AG04449 (cell line): Measurements from ENCODE around the gene C6orf141.

Experiments used
- CTCF ChIA-PET: fragments of 350-600 bp; formaldehyde crosslinking; extraction: SDS; loops from one replicate; lab custom pipeline; 2021; ENCODE audit warnings: antibody characterized with exemption; lab: Yijun Ruan, JAX
- POLR2A ChIA-PET: fragments of 400-600, 350-600 bp; formaldehyde crosslinking; extraction: SDS; loops from one replicate; lab custom pipeline; 2020; ENCODE audit warnings: antibody characterized with exemption, inconsistent platforms; lab: Yijun Ruan, JAX
- DNase-seq: peaks from one replicate; pipeline ENCODE4 v3.0.0-alpha.2; 2010; ENCODE audit warnings: low read depth, low spot score
- H3K4me3 ChIP-seq: 2 replicates; pipeline ENCODE4 v1.5.1; 2011; ENCODE audit warnings: low read depth, mild to moderate bottlenecking, control low read depth, low read length
- CTCF ChIP-seq: IDR thresholded peaks from one replicate; pipeline ENCODE4 v1.5.1; 2011; ENCODE audit warnings: mild to moderate bottlenecking, moderate library complexity, low read length, control low read depth, inconsistent platforms; ENCODE audit not compliant: insufficient read depth; ENCODE audit errors: missing control alignments

The C6orf141 gene

GRCh38 chr6:49522710-49523593, 27.5 kb upstream of the C6orf141 start:
- no peak overlapping the region for H3K4me3 ChIP-seq
- no peak for TF ChIP-seq CTCF
- ChIA-PET CTCF (interaction anchor here (1.9 to 2.1 kb wide), 2 partner anchors 9 to 12 kb away, joined by 7 to 10 read pairs; no protein-coding TSS in a partner anchor), POLR2A (no interaction called here)
- DNase-seq: no peak

- no peak for DNase-seq
- ChIA-PET CTCF (interaction anchor here (0.9 to 2.1 kb wide), 3 partner anchors 8 to 84 kb away, joined by 4 to 10 read pairs (median 7); no protein-coding TSS in a partner anchor), POLR2A (no interaction called here)
- no peak for TF ChIP-seq CTCF
- no peak overlapping the region for H3K4me3 ChIP-seq
These were observed 26.6 kb upstream of the C6orf141 start for GRCh38 chr6:49523901-49524300.

- DNase-seq: no peak
- ChIA-PET POLR2A (no interaction called here), CTCF (interaction anchor here (2.1 kb wide), 1 partner anchor 11 kb away, joined by 7 read pairs; no protein-coding TSS in a partner anchor)
- TF ChIP-seq CTCF: no peak
- no peak overlapping the region for H3K4me3 ChIP-seq
These were observed 25.9 kb upstream of the C6orf141 start for GRCh38 chr6:49524541-49524940.

GRCh38 chr6:49526598-49526997, 23.9 kb upstream of the C6orf141 start:
- H3K4me3 ChIP-seq: no peak overlapping the region
- DNase-seq: no peak
- no peak for TF ChIP-seq CTCF
- POLR2A ChIA-PET: no interaction called here
- CTCF ChIA-PET: interaction anchor here (1.5 kb wide), 1 partner anchor 82 kb away, joined by 4 read pairs; no protein-coding TSS in a partner anchor

- CTCF ChIA-PET: interaction anchor here (1.5 kb wide), 1 partner anchor 82 kb away, joined by 4 read pairs; no protein-coding TSS in a partner anchor
- no peak for DNase-seq
- POLR2A ChIA-PET: no interaction called here
- no peak for TF ChIP-seq CTCF
- no peak overlapping the region for H3K4me3 ChIP-seq
These were observed 23.1 kb upstream of the C6orf141 start for GRCh38 chr6:49527320-49527719.

GRCh38 chr6:49528571-49528970, 21.9 kb upstream of the C6orf141 start:
- no peak for DNase-seq

More at GRCh38 chr6:49528571-49528970, 21.9 kb upstream of the C6orf141 start:
- CTCF ChIA-PET: interaction anchor here (1.0 kb wide), 1 partner anchor 9 kb away, joined by 3 read pairs; no protein-coding TSS in a partner anchor
- POLR2A ChIA-PET: no interaction called here
- no peak for TF ChIP-seq CTCF
- no peak overlapping the region for H3K4me3 ChIP-seq
